Natural killer cell (primary cell): ENCODE measurements around the gene SMG6. TPM values are rescaled to one million over a fixed set of nuclear protein-coding genes. Genes with fewer than 3 reads are reported as not detected.
A peak's percentile ranks its signal among the peaks of the same experiment; 100 is the strongest.

ENCODE experiments used
- ATAC-seq, 3 donors: fragments of 150-1000 bp in 2 of 3; fragments of 200-7000 bp in 1 of 3; cut with Tn5 transposase; 1 replicate in 1 of 3; 2 replicates in 2 of 3; pipeline ENCODE4 v1.10.0; 2021; ENCODE audit warnings: mild to moderate bottlenecking in 2 of 3, moderate library complexity in 2 of 3
- DNase-seq, 2 donors: peaks; one replicate each; pipeline versions ENCODE4 v3.0.0 to v3.0.0-alpha.2; 2013 to 2021; ENCODE audit warnings: mixed read lengths in 1 of 2
- H3K27ac ChIP-seq: one replicate; pipeline ENCODE4 v1.5.1; 2013; ENCODE audit warnings: mild to moderate bottlenecking, low read length
- H3K27me3 ChIP-seq: one replicate; pipeline ENCODE4 v1.6.1; 2013; ENCODE audit warnings: low read length; ENCODE audit not compliant: control insufficient read depth, insufficient read depth
- H3K36me3 ChIP-seq: one replicate; pipeline ENCODE4 v1.6.1; 2013; ENCODE audit warnings: low read length; ENCODE audit not compliant: control insufficient read depth, insufficient read depth
- H3K4me1 ChIP-seq: one replicate; pipeline ENCODE4 v1.6.1; 2013; ENCODE audit warnings: low read length; ENCODE audit not compliant: control insufficient read depth, insufficient read depth
- H3K4me3 ChIP-seq: one replicate; pipeline ENCODE4 v1.5.1; 2013; ENCODE audit warnings: low read length
- H3K9me3 ChIP-seq: one replicate; pipeline ENCODE4 v1.6.1; 2013; ENCODE audit warnings: low read length; ENCODE audit not compliant: control insufficient read depth, insufficient read depth
- H3K27ac Mint-ChIP-seq, 2 donors: one replicate each; pipeline ENCODE4 v1.8.0; 2022; ENCODE audit warnings: mild to moderate bottlenecking in 2 of 2, mixed read lengths in 2 of 2, moderate library complexity in 1 of 2
- H3K27me3 Mint-ChIP-seq, 2 donors: one replicate each; pipeline ENCODE4 v1.8.0; 2022; ENCODE audit warnings: low read depth in 2 of 2, mixed read lengths in 2 of 2
- H3K36me3 Mint-ChIP-seq: one replicate; pipeline ENCODE4 v1.8.0; 2022; ENCODE audit warnings: mixed read lengths
- H3K4me1 Mint-ChIP-seq, 2 donors: one replicate each; pipeline ENCODE4 v1.8.0; 2022; ENCODE audit warnings: mixed read lengths in 2 of 2
- H3K4me3 Mint-ChIP-seq: one replicate; pipeline ENCODE4 v1.8.0; 2022; ENCODE audit warnings: mild to moderate bottlenecking, moderate library complexity, mixed read lengths
- H3K9me3 Mint-ChIP-seq, 2 donors: one replicate each; pipeline ENCODE4 v1.8.0; 2022; ENCODE audit warnings: mixed read lengths in 2 of 2
- CTCF ChIP-seq: fragments of 200-600 bp; IDR thresholded peaks from one replicate; pipeline ENCODE4 v1.8.0; 2022; ENCODE audit warnings: antibody characterized with exemption
- WGBS: methylation state at CpG from one replicate; pipeline ENCODE4 v1.1.7; 2013; ENCODE audit warnings: missing lambda C conversion rate; ENCODE audit not compliant: insufficient coverage; 5-methylcytosine and 5-hydroxymethylcytosine counted together
- intact Hi-C: fragments of 100-400 bp; cut with micrococcal nuclease; formaldehyde crosslinking; loops from one replicate; pipeline ENCODE4 v1.14.2; 2022
- total RNA-seq, 4 donors: library from RNA; stranded (reverse); fragments of 120-200 nt in 1 of 4; gene quantifications; one replicate each; pipeline versions ENCODE4 v1.2.3 to v1.2.4, GENCODE V29; 2013 to 2022

Gene SMG6
- total RNA-seq, 3 donors from 2014 or later (not counting 1 experiment from before 2014, with no cell fraction given): 41.6 to 49.4 (median 48.2) TPM

DNA sequence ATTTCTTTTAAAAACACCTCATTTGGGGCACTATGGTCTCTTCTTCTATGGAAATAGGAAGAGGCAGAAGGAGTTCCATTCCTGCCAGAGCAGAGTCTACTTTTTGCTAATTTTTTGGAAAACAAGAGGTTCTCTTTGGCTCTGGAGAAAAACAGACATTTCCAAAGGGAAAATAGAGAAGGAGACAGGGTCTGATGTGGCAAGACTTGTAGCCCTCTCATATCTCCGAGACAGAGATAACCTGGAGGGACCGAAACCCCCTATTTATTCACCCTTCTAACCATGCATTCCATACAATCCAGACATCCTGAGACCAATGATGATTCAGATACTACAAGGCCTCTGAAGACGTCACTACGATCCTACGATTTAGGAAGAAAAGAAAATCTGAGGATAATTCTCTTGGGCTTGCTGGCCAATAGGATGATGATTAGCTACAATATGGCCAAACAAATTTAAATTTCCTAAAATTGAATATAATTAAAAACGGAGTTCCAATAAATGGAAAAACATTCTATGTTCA is 178.5 kb downstream of the SMG6 start:
- Histone ChIP-seq H3K9me3 (no peaks in the 10 kb centered on the region), H3K36me3 (no peaks in the 10 kb centered on the region), H3K27ac (no peak overlapping the region), H3K4me3 (no peak overlapping the region), H3K4me1 (peaks cover 22% of the 10 kb centered on the region), H3K27me3 (no peaks in the 10 kb centered on the region)
- no peak overlapping the region for H3K27ac Mint-ChIP-seq
- no peak for ATAC-seq
- no peak overlapping the region for H3K4me3 Mint-ChIP-seq
- no peaks in the 10 kb centered on the region for H3K36me3 Mint-ChIP-seq
- H3K27me3 Mint-ChIP-seq: no peaks in the 10 kb centered on the region
- H3K4me1 Mint-ChIP-seq: peaks cover 27 to 32% of the 10 kb centered on the region in 2 donors
- no peaks in the 10 kb centered on the region for H3K9me3 Mint-ChIP-seq
- no peak for DNase-seq
- intact Hi-C loops: loop anchor here (2.0 kb wide), 1 partner anchor 14 kb away; no protein-coding TSS in a partner anchor
- TF ChIP-seq CTCF: no peak
- 95% methylated on average over 5 of the region's 6 CpGs for WGBS

GRCh38 chr17:2124391-2124790 is 179.2 kb downstream of the SMG6 start:
- no peaks in the 10 kb centered on the region for H3K9me3 Mint-ChIP-seq
- H3K4me1 Mint-ChIP-seq: peaks cover 27 to 32% of the 10 kb centered on the region in 2 donors
- Histone ChIP-seq H3K4me3 (no peak overlapping the region), H3K9me3 (no peaks in the 10 kb centered on the region), H3K27me3 (no peaks in the 10 kb centered on the region), H3K36me3 (no peaks in the 10 kb centered on the region), H3K27ac (no peak overlapping the region), H3K4me1 (peaks cover 22% of the 10 kb centered on the region)
- H3K27ac Mint-ChIP-seq: peak overlapping the region; percentile 49 to 85
- WGBS: 87% methylated on average over 6 of the region's 6 CpGs
- ATAC-seq (no peak), DNase-seq (no peak)
- no peak overlapping the region for H3K4me3 Mint-ChIP-seq
- no peaks in the 10 kb centered on the region for H3K27me3 Mint-ChIP-seq
- H3K36me3 Mint-ChIP-seq: no peaks in the 10 kb centered on the region
- intact Hi-C loops: loop anchor here (2.0 to 5.0 kb wide), 2 partner anchors 14 to 33 kb away; no protein-coding TSS in a partner anchor
- TF ChIP-seq CTCF: no peak

GRCh38 chr17:2123375-2124251 is 180.0 kb downstream of the SMG6 start:
- peaks cover 22% of the 10 kb centered on the region for H3K4me1 ChIP-seq
- peaks cover 27 to 32% of the 10 kb centered on the region in 2 donors for H3K4me1 Mint-ChIP-seq
- peak overlapping the region; percentile 49 to 85 for H3K27ac Mint-ChIP-seq
- H3K27me3 ChIP-seq: no peaks in the 10 kb centered on the region
- no peak overlapping the region for H3K4me3 ChIP-seq
- 71% methylated on average over 5 of the region's 7 CpGs for WGBS
- TF ChIP-seq CTCF: no peak
- H3K36me3 Mint-ChIP-seq: no peaks in the 10 kb centered on the region
- H3K9me3 ChIP-seq: no peaks in the 10 kb centered on the region
- no peaks in the 10 kb centered on the region for H3K36me3 ChIP-seq
- intact Hi-C loops: loop anchor here (2.0 to 5.0 kb wide), 2 partner anchors 15 to 34 kb away; no protein-coding TSS in a partner anchor
- H3K27ac ChIP-seq: peak overlapping the region; percentile 14
- no peaks in the 10 kb centered on the region for H3K27me3 Mint-ChIP-seq
- H3K4me3 Mint-ChIP-seq: peak overlapping the region; percentile 81
- H3K9me3 Mint-ChIP-seq: no peaks in the 10 kb centered on the region
- DNase-seq (peak; percentile 19 to 27), ATAC-seq (peak; percentile 66 to 78 (median 66))
